ENCODE data around the gene WASHC4.
"Not testable (repeated sequence)": the region's sequence is repeated elsewhere in the genome, so short reads cannot be mapped to it uniquely, and the experiment has no call there.

WASHC4 gene

DNA sequence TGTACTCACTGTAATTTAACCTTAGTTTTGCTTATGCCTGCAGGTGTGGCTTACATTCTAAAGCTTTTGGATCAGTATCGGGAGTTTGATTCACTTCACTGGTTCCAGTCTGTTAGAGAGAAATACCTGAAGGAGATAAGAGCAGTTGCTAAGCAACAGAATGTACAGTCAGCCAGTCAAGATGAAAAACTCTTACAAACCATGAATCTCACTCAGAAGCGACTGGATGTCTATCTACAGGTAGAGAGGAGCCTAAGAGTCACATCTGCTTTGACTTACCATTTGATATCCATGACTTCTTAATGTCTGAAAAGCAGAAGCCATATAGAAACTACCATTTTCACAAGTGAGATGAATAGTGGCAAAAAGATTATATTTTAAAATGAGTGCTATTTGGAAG is 56.5 kb downstream of the WASHC4 start:
- Mint-ChIP-seq H3K27me3 (no peaks in the 10 kb centered on the region), H3K4me1 (no peaks in the 10 kb centered on the region), H3K4me3 (no peak overlapping the region), H3K27ac (no peak overlapping the region), H3K36me3 (peaks cover 24% of the 10 kb centered on the region), H3K9me3 (no peaks in the 10 kb centered on the region)
- DNase-seq (ENCODE audit: low spot score in 2 of 2) (no peak), ATAC-seq (ENCODE audit: low read depth) (no peak)

GRCh38 chr12:105166736-105167135 is 59.2 kb downstream of the WASHC4 start:
- Mint-ChIP-seq H3K9me3 (no peaks in the 10 kb centered on the region), H3K36me3 (peaks cover 23% of the 10 kb centered on the region), H3K27ac (no peak overlapping the region), H3K27me3 (no peaks in the 10 kb centered on the region), H3K4me3 (no peak overlapping the region), H3K4me1 (no peaks in the 10 kb centered on the region)
- DNase-seq (ENCODE audit: low spot score in 2 of 2) (no peak), ATAC-seq (ENCODE audit: low read depth) (no peak)

- Mint-ChIP-seq H3K36me3 (peaks cover 23% of the 10 kb centered on the region), H3K4me3 (no peak overlapping the region), H3K4me1 (peaks cover 3% of the 10 kb centered on the region), H3K9me3 (no peaks in the 10 kb centered on the region), H3K27ac (no peak overlapping the region), H3K27me3 (no peaks in the 10 kb centered on the region)
- DNase-seq (ENCODE audit: low spot score in 2 of 2) (no peak), ATAC-seq (ENCODE audit: low read depth) (no peak)
These were observed 59.8 kb downstream of the WASHC4 start for GRCh38 chr12:105167346-105167745.

DNA sequence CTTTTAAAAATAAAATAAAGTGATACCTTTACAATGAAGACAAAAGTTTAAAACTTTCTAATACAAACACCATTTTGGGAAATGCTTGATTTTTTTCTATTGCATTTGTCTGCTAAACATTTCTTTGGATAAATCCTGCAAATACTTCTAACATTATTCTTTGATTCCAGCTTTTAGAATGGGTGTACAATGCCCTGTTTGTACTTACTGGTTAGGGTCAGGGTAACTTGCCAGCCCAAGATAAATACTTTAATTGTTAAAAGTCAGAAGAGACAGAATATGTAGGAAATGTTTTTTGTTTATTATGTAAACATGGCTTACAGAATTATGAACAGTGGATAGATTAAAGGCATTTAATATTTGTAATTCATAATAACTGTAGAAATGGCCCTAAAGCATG is 60.5 kb downstream of the WASHC4 start:
- no peaks in the 10 kb centered on the region for H3K9me3 Mint-ChIP-seq
- peaks cover 5% of the 10 kb centered on the region for H3K4me1 Mint-ChIP-seq
- peaks cover 21% of the 10 kb centered on the region for H3K36me3 Mint-ChIP-seq
- DNase-seq (ENCODE audit: low spot score in 2 of 2) (no peak), ATAC-seq (ENCODE audit: low read depth) (no peak)
- no peak overlapping the region for H3K27ac Mint-ChIP-seq
- H3K27me3 Mint-ChIP-seq: no peaks in the 10 kb centered on the region
- H3K4me3 Mint-ChIP-seq: no peak overlapping the region

- Mint-ChIP-seq H3K9me3 (no peaks in the 10 kb centered on the region), H3K36me3 (peaks cover 18% of the 10 kb centered on the region), H3K27me3 (no peaks in the 10 kb centered on the region), H3K4me3 (no peak overlapping the region), H3K4me1 (peaks cover 5% of the 10 kb centered on the region), H3K27ac (peak overlapping the region; percentile 36)
- ATAC-seq (ENCODE audit: low read depth): no peak
- DNase-seq (ENCODE audit: low spot score in 2 of 2): no peak
These were observed 62.6 kb downstream of the WASHC4 start for GRCh38 chr12:105170139-105170538.

- Mint-ChIP-seq H3K36me3 (peaks cover 14% of the 10 kb centered on the region), H3K9me3 (no peaks in the 10 kb centered on the region), H3K27me3 (no peaks in the 10 kb centered on the region), H3K4me3 (no peak overlapping the region), H3K27ac (peak overlapping the region; percentile 38), H3K4me1 (peaks cover 5% of the 10 kb centered on the region)
- DNase-seq (ENCODE audit: low spot score in 2 of 2): no peak
- no peak for ATAC-seq (ENCODE audit: low read depth)
These were observed 64.3 kb downstream of the WASHC4 start for GRCh38 chr12:105171691-105172436.

GRCh38 chr12:105175397-105175990 is 68.0 kb downstream of the WASHC4 start:
- no peak overlapping the region for H3K27ac Mint-ChIP-seq

DNA sequence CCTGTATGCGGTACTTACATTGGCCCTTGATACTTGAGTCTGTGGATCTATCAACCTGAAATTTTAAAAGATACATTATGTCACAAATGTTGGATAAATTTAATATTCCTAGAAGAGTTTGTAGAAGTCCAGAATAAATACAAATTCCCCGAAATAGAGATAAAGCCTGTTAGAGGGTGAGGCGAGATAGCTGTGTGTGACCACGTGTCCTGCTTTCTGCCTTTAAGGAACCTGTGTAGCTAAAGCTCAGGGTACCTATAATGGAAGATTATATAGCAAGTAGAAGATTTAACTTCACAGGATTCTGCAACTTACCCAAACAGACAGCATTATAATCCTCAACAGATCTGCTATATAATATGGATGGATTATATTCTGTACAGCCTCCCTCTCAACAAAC is 69.7 kb downstream of the WASHC4 start:
- peaks cover 14% of the 10 kb centered on the region for H3K4me1 Mint-ChIP-seq
- no peak for DNase-seq (ENCODE audit: low spot score in 2 of 2)
- H3K9me3 Mint-ChIP-seq: peaks cover 2% of the 10 kb centered on the region
- no peak overlapping the region for H3K27ac Mint-ChIP-seq
- no peaks in the 10 kb centered on the region for H3K27me3 Mint-ChIP-seq
- peaks cover 32% of the 10 kb centered on the region for H3K36me3 Mint-ChIP-seq
- H3K4me3 Mint-ChIP-seq: no peak overlapping the region
- no peak for ATAC-seq (ENCODE audit: low read depth)

More at GRCh38 chr12:105175397-105175990, 68.0 kb downstream of the WASHC4 start:
- H3K4me3 Mint-ChIP-seq: no peak overlapping the region
- no peak for DNase-seq (ENCODE audit: low spot score in 2 of 2)
- H3K36me3 Mint-ChIP-seq: peaks cover 23% of the 10 kb centered on the region
- peaks cover 7% of the 10 kb centered on the region for H3K4me1 Mint-ChIP-seq
- peaks cover 2% of the 10 kb centered on the region for H3K9me3 Mint-ChIP-seq
- no peak for ATAC-seq (ENCODE audit: low read depth)
- H3K27me3 Mint-ChIP-seq: no peaks in the 10 kb centered on the region

GRCh38 chr12:105179114-105179513 is 71.6 kb downstream of the WASHC4 start:
- ATAC-seq (ENCODE audit: low read depth); H3K9me3 Mint-ChIP-seq; H3K4me3 Mint-ChIP-seq; H3K27me3 Mint-ChIP-seq; DNase-seq (ENCODE audit: low spot score in 2 of 2): not testable (repeated sequence)
- H3K4me1 Mint-ChIP-seq: peaks cover 20% of the 10 kb centered on the region
- H3K27ac Mint-ChIP-seq: peak overlapping the region; percentile 63
- peaks cover 48% of the 10 kb centered on the region for H3K36me3 Mint-ChIP-seq

- H3K27me3 Mint-ChIP-seq; ATAC-seq (ENCODE audit: low read depth); H3K4me3 Mint-ChIP-seq; H3K9me3 Mint-ChIP-seq; DNase-seq (ENCODE audit: low spot score in 2 of 2): not testable (repeated sequence)
- peak overlapping the region; percentile 26 for H3K27ac Mint-ChIP-seq
- peaks cover 20% of the 10 kb centered on the region for H3K4me1 Mint-ChIP-seq
- peaks cover 62% of the 10 kb centered on the region for H3K36me3 Mint-ChIP-seq
These were observed 75.9 kb downstream of the WASHC4 start for GRCh38 chr12:105183406-105183805.

GRCh38 chr12:105183976-105184375 is 76.4 kb downstream of the WASHC4 start:
- H3K27me3 Mint-ChIP-seq: not testable (repeated sequence)
- peaks cover 63% of the 10 kb centered on the region for H3K36me3 Mint-ChIP-seq

DNA sequence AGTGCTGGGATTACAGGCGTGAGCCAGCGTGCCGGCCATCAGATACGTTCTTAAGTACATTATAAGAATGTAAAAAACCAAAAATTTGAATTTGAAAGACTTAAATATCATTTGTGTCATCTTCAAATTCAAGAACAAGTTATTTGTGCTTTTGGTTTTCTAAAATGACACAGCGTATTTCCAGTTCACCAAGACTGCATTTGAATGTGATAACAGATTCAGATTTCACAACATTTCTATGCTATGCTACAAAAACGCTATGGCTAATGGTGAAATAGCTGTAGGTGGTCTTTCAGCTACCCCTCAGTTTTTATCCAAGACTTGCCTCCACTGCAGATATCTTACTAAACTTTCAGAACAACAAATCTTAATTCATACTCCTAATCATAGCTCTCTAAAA is 81.8 kb downstream of the WASHC4 start:
- H3K4me1 Mint-ChIP-seq: peaks cover 9% of the 10 kb centered on the region
- no peak for ATAC-seq (ENCODE audit: low read depth)
- H3K4me3 Mint-ChIP-seq: no peak overlapping the region
- no peaks in the 10 kb centered on the region for H3K9me3 Mint-ChIP-seq
- no peaks in the 10 kb centered on the region for H3K27me3 Mint-ChIP-seq
- H3K36me3 Mint-ChIP-seq: peaks cover 41% of the 10 kb centered on the region
- no peak for DNase-seq (ENCODE audit: low spot score in 2 of 2)
- no peak overlapping the region for H3K27ac Mint-ChIP-seq

More at GRCh38 chr12:105183976-105184375, 76.4 kb downstream of the WASHC4 start:
- H3K27ac Mint-ChIP-seq: peak overlapping the region; percentile 26
- peaks cover 20% of the 10 kb centered on the region for H3K4me1 Mint-ChIP-seq
- not testable (repeated sequence) for H3K9me3 Mint-ChIP-seq; DNase-seq (ENCODE audit: low spot score in 2 of 2); ATAC-seq (ENCODE audit: low read depth); H3K4me3 Mint-ChIP-seq

DNA sequence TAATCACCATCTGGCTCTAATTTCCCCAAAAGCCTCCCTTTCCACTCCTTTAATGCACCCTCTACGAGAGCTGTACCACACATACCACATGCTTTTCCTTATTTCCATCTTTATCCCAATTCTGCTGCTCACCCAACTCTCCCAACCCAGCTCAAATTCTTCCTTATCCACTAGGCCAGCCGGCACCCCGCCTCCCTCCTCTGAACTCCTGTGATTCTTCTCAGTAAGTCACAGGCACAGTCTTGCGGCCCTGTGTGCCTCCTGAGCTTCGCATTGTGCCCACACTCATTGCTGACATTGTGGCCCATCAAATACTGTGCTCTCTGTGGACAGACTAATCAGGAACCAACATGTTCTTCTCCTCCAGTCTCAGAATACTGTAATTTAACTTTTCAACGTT is 83.0 kb downstream of the WASHC4 start:
- H3K27ac Mint-ChIP-seq: peak overlapping the region; percentile 71
- peaks cover 40% of the 10 kb centered on the region for H3K36me3 Mint-ChIP-seq

GRCh38 chr12:105192624-105193225 is 85.2 kb downstream of the WASHC4 start:
- Mint-ChIP-seq H3K27ac (peak overlapping the region; percentile 51), H3K36me3 (peaks cover 36% of the 10 kb centered on the region), H3K9me3 (no peaks in the 10 kb centered on the region), H3K4me3 (no peak overlapping the region), H3K4me1 (peaks cover 9% of the 10 kb centered on the region), H3K27me3 (no peaks in the 10 kb centered on the region)
- ATAC-seq (ENCODE audit: low read depth) (no peak), DNase-seq (ENCODE audit: low spot score in 2 of 2) (no peak)

More for the DNA sequence above, 83.0 kb downstream of the WASHC4 start:
- Mint-ChIP-seq H3K4me1 (peaks cover 9% of the 10 kb centered on the region), H3K9me3 (no peaks in the 10 kb centered on the region), H3K27me3 (no peaks in the 10 kb centered on the region), H3K4me3 (no peak overlapping the region)
- DNase-seq (ENCODE audit: low spot score in 2 of 2): no peak
- no peak for ATAC-seq (ENCODE audit: low read depth)

Measured in memory B cell (primary cell).